Measurements from ENCODE around the gene COL6A1.

Gene COL6A1

GRCh38 chr21:46006547-46007491 lies 25.2 kb downstream of the COL6A1 start:
- no peak for TF ChIP-seq EZH2phosphoT487 (IDR thresholded peaks at IDR 0.05; ENCODE audit: borderline replicate concordance, low read length)
- H3K27me3 ChIP-seq (ENCODE audit: control insufficient read depth, low read length): no peaks in the 10 kb centered on the region
- H3K4me1 ChIP-seq (ENCODE audit: control insufficient read depth, low read length): no peaks in the 10 kb centered on the region
- no peaks in the 10 kb centered on the region for H3F3A ChIP-seq (ENCODE audit: control insufficient read depth, insufficient read depth)
- peaks cover 14% of the 10 kb centered on the region for H3K9me3 ChIP-seq (ENCODE audit: control insufficient read depth, insufficient read depth, low read length)
- H3K9me2 ChIP-seq (replicated peaks; ENCODE audit: control insufficient read depth, low read length): no peaks in the 10 kb centered on the region
- H3K27ac ChIP-seq (ENCODE audit: low read depth, low read length): no peak overlapping the region
- H3K36me3 ChIP-seq (ENCODE audit: control insufficient read depth, low read length): no peaks in the 10 kb centered on the region
- no peaks in the 10 kb centered on the region for H4K20me1 ChIP-seq (ENCODE audit: control insufficient read depth, insufficient read depth, low read depth, low read length)
- H3K79me2 ChIP-seq (ENCODE audit: control insufficient read depth, low read length): no peaks in the 10 kb centered on the region
- no peak overlapping the region for H3K4me3 ChIP-seq (ENCODE audit: low read length)
- H3K4me2 ChIP-seq (ENCODE audit: low read length): no peak overlapping the region

GRCh38 chr21:46007492-46007868 lies 25.9 kb downstream of the COL6A1 start:
- Histone ChIP-seq H3K36me3 (ENCODE audit: control insufficient read depth, low read length) (no peaks in the 10 kb centered on the region), H3K79me2 (ENCODE audit: control insufficient read depth, low read length) (no peaks in the 10 kb centered on the region), H3F3A (ENCODE audit: control insufficient read depth, insufficient read depth) (no peaks in the 10 kb centered on the region), H3K4me2 (ENCODE audit: low read length) (no peak overlapping the region), H3K4me1 (ENCODE audit: control insufficient read depth, low read length) (no peaks in the 10 kb centered on the region), H4K20me1 (ENCODE audit: control insufficient read depth, insufficient read depth, low read depth, low read length) (no peaks in the 10 kb centered on the region), H3K9me3 (ENCODE audit: control insufficient read depth, insufficient read depth, low read length) (peaks cover 8% of the 10 kb centered on the region), H3K27me3 (ENCODE audit: control insufficient read depth, low read length) (no peaks in the 10 kb centered on the region), H3K9me2 (replicated peaks; ENCODE audit: control insufficient read depth, low read length) (no peaks in the 10 kb centered on the region), H3K27ac (ENCODE audit: low read depth, low read length) (no peak overlapping the region), H3K4me3 (ENCODE audit: low read length) (no peak overlapping the region)
- TF ChIP-seq CTCF (IDR thresholded peaks at IDR 0.05; ENCODE audit: low read depth, low read length, poor library complexity, severe bottlenecking): no peak
- TF ChIP-seq EZH2phosphoT487 (IDR thresholded peaks at IDR 0.05; ENCODE audit: borderline replicate concordance, low read length): no peak

- Histone ChIP-seq H3K36me3 (ENCODE audit: control insufficient read depth, low read length) (no peaks in the 10 kb centered on the region), H3K4me2 (ENCODE audit: low read length) (no peak overlapping the region), H3K4me1 (ENCODE audit: control insufficient read depth, low read length) (no peaks in the 10 kb centered on the region), H3K9me3 (ENCODE audit: control insufficient read depth, insufficient read depth, low read length) (peaks cover 8% of the 10 kb centered on the region), H4K20me1 (ENCODE audit: control insufficient read depth, insufficient read depth, low read depth, low read length) (no peaks in the 10 kb centered on the region), H3K27me3 (ENCODE audit: control insufficient read depth, low read length) (no peaks in the 10 kb centered on the region), H3K27ac (ENCODE audit: low read depth, low read length) (no peak overlapping the region), H3K79me2 (ENCODE audit: control insufficient read depth, low read length) (no peaks in the 10 kb centered on the region), H3F3A (ENCODE audit: control insufficient read depth, insufficient read depth) (no peaks in the 10 kb centered on the region), H3K9me2 (replicated peaks; ENCODE audit: control insufficient read depth, low read length) (no peaks in the 10 kb centered on the region), H3K4me3 (ENCODE audit: low read length) (no peak overlapping the region)
- TF ChIP-seq EZH2phosphoT487 (IDR thresholded peaks at IDR 0.05; ENCODE audit: borderline replicate concordance, low read length): no peak
- no peak for TF ChIP-seq CTCF (IDR thresholded peaks at IDR 0.05; ENCODE audit: low read depth, low read length, poor library complexity, severe bottlenecking)
These were observed 27.5 kb downstream of the COL6A1 start for GRCh38 chr21:46008893-46009621.

Measured in DOHH2 (cell line).